Measurements from ENCODE around the gene P3H4. TPM values are rescaled to one million over a fixed set of nuclear protein-coding genes. Genes with fewer than 3 reads are reported as not detected.

The P3H4 gene
- total RNA-seq, 4 donors from 2014 or later: 2.4 to 7.1 (median 3.7) TPM

DNA sequence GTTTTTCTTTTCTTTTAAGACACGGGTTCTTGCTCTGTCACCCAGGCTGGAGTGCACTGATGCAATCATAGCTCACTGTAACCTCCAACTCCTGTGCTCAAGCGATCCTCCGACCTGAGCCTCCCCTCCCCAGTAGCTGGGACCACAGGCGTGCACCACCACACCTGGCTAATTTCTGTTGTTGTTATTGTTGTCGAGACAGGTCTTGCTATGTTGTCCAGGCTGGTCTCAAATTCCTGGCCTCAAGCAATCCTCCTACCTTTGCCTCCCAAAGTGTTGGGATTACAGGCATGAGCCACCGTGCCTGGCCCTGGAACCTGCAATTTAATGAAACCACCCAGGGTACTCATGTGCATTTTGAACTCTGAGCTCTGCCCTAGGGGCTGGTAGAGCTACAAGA is 49.4 kb downstream of the P3H4 start:
- H3K27ac ChIP-seq: peak overlapping the region in 1 of 4 donors; percentile 59
- no peaks in the 10 kb centered on the region for H3K27me3 ChIP-seq
- peaks cover 0 to 8% (median 0%) of the 10 kb centered on the region in 3 donors for H3K4me1 ChIP-seq
- H3K36me3 ChIP-seq: peaks cover 62 to 100% (median 78%) of the 10 kb centered on the region in 3 donors
- 58 to 78% methylated on average over 3 to 6 of the region's 6 CpGs for WGBS, 2 donors
- intact Hi-C loops (cut with DNase I): no loop called here
- TF ChIP-seq POLR2A (IDR thresholded peaks at IDR 0.05): no peak
- TF ChIP-seq, protein P1, sequence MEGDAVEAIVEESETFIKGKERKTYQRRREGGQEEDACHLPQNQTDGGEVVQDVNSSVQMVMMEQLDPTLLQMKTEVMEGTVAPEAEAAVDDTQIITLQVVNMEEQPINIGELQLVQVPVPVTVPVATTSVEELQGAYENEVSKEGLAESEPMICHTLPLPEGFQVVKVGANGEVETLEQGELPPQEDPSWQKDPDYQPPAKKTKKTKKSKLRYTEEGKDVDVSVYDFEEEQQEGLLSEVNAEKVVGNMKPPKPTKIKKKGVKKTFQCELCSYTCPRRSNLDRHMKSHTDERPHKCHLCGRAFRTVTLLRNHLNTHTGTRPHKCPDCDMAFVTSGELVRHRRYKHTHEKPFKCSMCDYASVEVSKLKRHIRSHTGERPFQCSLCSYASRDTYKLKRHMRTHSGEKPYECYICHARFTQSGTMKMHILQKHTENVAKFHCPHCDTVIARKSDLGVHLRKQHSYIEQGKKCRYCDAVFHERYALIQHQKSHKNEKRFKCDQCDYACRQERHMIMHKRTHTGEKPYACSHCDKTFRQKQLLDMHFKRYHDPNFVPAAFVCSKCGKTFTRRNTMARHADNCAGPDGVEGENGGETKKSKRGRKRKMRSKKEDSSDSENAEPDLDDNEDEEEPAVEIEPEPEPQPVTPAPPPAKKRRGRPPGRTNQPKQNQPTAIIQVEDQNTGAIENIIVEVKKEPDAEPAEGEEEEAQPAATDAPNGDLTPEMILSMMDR (IDR thresholded peaks at IDR 0.05): no peak
- H3K9me3 ChIP-seq: no peaks in the 10 kb centered on the region
- H3K4me3 ChIP-seq: no peak overlapping the region
- no peak for DNase-seq

DNA sequence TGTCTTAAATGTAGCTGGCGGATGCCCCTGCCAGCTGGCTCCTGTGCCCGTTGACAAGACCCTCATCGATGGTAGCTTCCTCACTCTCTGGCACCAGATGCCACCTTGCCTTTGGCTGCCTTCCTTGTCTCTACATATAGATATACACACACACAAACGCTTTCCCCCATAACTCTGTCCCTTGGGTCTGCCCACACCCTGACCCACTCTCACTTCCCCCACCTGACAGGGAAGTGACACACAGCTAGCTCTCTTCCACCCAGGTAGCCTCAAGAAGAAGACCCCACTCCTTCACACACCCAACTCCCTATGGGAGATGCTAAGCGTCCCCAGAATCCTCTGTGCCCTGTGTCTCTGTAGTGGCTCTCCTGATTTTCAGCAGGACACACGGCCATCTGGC is 50.9 kb downstream of the P3H4 start:
- intact Hi-C loops (cut with DNase I): no loop called here
- Histone ChIP-seq H3K27ac (no peak overlapping the region), H3K36me3 (peaks cover 68 to 100% (median 79%) of the 10 kb centered on the region in 3 donors), H3K4me3 (no peak overlapping the region), H3K4me1 (peaks cover 0 to 4% (median 0%) of the 10 kb centered on the region in 3 donors), H3K9me3 (no peaks in the 10 kb centered on the region), H3K27me3 (no peaks in the 10 kb centered on the region)
- 80 to 85% methylated on average over 5 to 6 of the region's 6 CpGs for WGBS, 2 donors
- DNase-seq: no peak
- TF ChIP-seq, protein P1 (IDR thresholded peaks at IDR 0.05): no peak
- TF ChIP-seq POLR2A (IDR thresholded peaks at IDR 0.05): no peak

DNA sequence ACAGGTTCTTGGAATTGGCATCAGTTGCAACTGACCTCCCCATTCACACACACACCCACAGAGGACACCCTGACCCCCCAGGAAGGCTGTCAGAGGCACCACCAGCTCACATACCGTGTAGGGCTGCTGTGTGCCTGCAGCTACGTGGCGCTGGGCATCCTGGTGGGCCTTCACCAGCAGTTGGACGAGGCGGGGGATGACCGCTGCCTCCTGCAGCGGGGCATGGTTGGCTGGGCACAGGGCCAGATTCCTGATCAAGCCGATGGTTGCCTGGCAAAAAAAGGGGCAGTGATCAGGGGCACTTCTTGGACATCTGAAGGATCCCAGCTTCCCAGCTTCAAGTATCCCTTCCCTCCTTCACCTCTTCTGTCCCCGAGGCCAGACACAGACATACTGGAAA is 53.1 kb downstream of the P3H4 start:
- no peaks in the 10 kb centered on the region for H3K27me3 ChIP-seq
- H3K27ac ChIP-seq: no peak overlapping the region
- no peak for TF ChIP-seq POLR2A (IDR thresholded peaks at IDR 0.05)
- TF ChIP-seq, protein P1 (IDR thresholded peaks at IDR 0.05): no peak
- peaks cover 73 to 100% (median 77%) of the 10 kb centered on the region in 3 donors for H3K36me3 ChIP-seq
- WGBS, 2 donors: 75 to 90% methylated on average over 2 of the region's 9 CpGs
- H3K9me3 ChIP-seq: no peaks in the 10 kb centered on the region
- no peaks in the 10 kb centered on the region for H3K4me1 ChIP-seq
- DNase-seq: no peak
- no peak overlapping the region for H3K4me3 ChIP-seq
- intact Hi-C loops (cut with DNase I): no loop called here

DNA sequence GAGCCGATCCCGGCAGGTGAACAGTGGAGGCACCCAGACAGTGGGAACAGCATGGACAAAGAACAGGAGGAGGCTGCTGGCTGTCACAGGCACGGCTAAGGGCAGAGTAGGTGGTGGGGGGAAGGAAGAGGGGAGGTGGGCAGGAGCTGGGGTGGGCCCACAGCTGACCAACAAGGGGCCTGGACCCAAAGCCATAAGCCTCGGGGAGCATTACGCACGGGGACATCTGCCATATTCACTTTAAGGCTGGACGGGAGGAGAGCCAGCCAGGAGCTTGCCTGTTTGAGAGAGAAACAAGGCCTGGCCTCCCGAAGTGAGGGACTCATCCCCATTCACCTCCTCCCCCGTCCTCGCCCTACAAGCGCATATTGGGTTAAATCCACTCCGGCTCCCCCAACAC is 57.7 kb downstream of the P3H4 start:
- H3K36me3 ChIP-seq: peaks cover 34 to 84% (median 48%) of the 10 kb centered on the region in 3 donors
- intact Hi-C loops (cut with DNase I): no loop called here
- no peak for TF ChIP-seq POLR2A (IDR thresholded peaks at IDR 0.05)
- TF ChIP-seq, protein P1 (IDR thresholded peaks at IDR 0.05): no peak
- no peaks in the 10 kb centered on the region for H3K27me3 ChIP-seq
- 75 to 79% methylated on average over 10 to 12 of the region's 12 CpGs for WGBS, 2 donors
- no peaks in the 10 kb centered on the region for H3K4me1 ChIP-seq
- H3K27ac ChIP-seq: no peak overlapping the region
- DNase-seq: no peak
- H3K4me3 ChIP-seq: no peak overlapping the region
- no peaks in the 10 kb centered on the region for H3K9me3 ChIP-seq

Other genes with a start within 250 kb of the P3H4 start
- gene KRT9, start 239.9 kb downstream of the P3H4 start, total RNA-seq: under 1 TPM in 2 of 4 donors, not detected in 2; 0.19 to 0.61 TPM
- 1,000 to 10,000 TPM in 2 of 4 donors, 100 to 1,000 TPM in 2; 115 to 7,717 (median 1,579) TPM for gene KRT14, start 225.1 kb downstream of the P3H4 start, total RNA-seq
- gene KRT16, start 199.2 kb downstream of the P3H4 start, total RNA-seq: 1,000 to 10,000 TPM in 2 of 4 donors, 100 to 1,000 TPM in 2; 156 to 6,712 (median 1,275) TPM
- 1,000 to 10,000 TPM in 1 of 4 donors, 10 to 100 TPM in 3; 45.8 to 2,552 (median 75.7) TPM for gene KRT17, start 187.4 kb downstream of the P3H4 start, total RNA-seq
- gene EIF1, start 123.1 kb downstream of the P3H4 start, total RNA-seq: 100 to 1,000 TPM in 3 of 4 donors, 10 to 100 TPM in 1; 96.5 to 311 (median 223) TPM
- not detected for gene GAST, start 99.6 kb downstream of the P3H4 start, total RNA-seq
- under 1 TPM; 0.34 to 0.94 (median 0.53) TPM for gene HAP1, start 77.3 kb downstream of the P3H4 start, total RNA-seq
- 1,000 to 10,000 TPM in 2 of 4 donors, 100 to 1,000 TPM in 2; 709 to 2,355 (median 1,148) TPM for gene JUP, start 25.2 kb downstream of the P3H4 start, total RNA-seq
- gene FKBP10, start 1.1 kb upstream of the P3H4 start, total RNA-seq: 10 to 100 TPM in 2 of 4 donors, 1 to 10 TPM in 1, under 1 TPM in 1; 0.19 to 21.4 (median 8.4) TPM
- 10 to 100 TPM; 23.8 to 45.4 (median 30.5) TPM for gene NT5C3B, start 24.3 kb upstream of the P3H4 start, total RNA-seq
- under 1 TPM in 1 of 4 donors, not detected in 3; 0.57 TPM for gene KLHL10, start 25.9 kb upstream of the P3H4 start, total RNA-seq
- gene KLHL11, start 53.5 kb upstream of the P3H4 start, total RNA-seq: 10 to 100 TPM; 11.8 to 20.4 (median 13.1) TPM
- gene ACLY, start 107.0 kb upstream of the P3H4 start, total RNA-seq: 100 to 1,000 TPM in 1 of 4 donors, 10 to 100 TPM in 3; 51.5 to 121 (median 62.7) TPM
- under 1 TPM in 1 of 4 donors, not detected in 3; 0.38 TPM for gene ODAD4, start 118.7 kb upstream of the P3H4 start, total RNA-seq
- gene CNP, start 154.8 kb upstream of the P3H4 start, total RNA-seq: 10 to 100 TPM; 45.3 to 66.0 (median 53.0) TPM
- gene DNAJC7, start 205.5 kb upstream of the P3H4 start, total RNA-seq: 10 to 100 TPM; 42.6 to 82.0 (median 67.2) TPM
- 10 to 100 TPM; 34.0 to 48.6 (median 35.7) TPM for gene NKIRAS2, start 208.1 kb upstream of the P3H4 start, total RNA-seq
- gene C17orf113, start 238.7 kb upstream of the P3H4 start, total RNA-seq: under 1 TPM in 3 of 4 donors, not detected in 1; 0.35 to 0.57 (median 0.48) TPM

Measured in esophagus squamous epithelium (tissue), 5 donors.